Midbrain (tissue), 1 donor: Measurements from ENCODE around the gene NET1.

Source experiments
- DNase-seq: peaks from one replicate; lab custom pipeline; 2025; lab: John Stamatoyannopoulos, UW

The NET1 gene

GRCh38 chr10:5502061-5502521, 89.7 kb downstream of the NET1 start:
- no peak for DNase-seq

GRCh38 chr10:5502571-5503476, 90.5 kb downstream of the NET1 start:
- DNase-seq, result no peak

GRCh38 chr10:5503477-5503835, 91.1 kb downstream of the NET1 start:
- DNase-seq, result no peak

- DNase-seq, result no peak
Observed at GRCh38 chr10:5504146-5505072, 92.1 kb downstream of the NET1 start.

- no peak for DNase-seq
Observed at GRCh38 chr10:5506246-5506645, 93.9 kb downstream of the NET1 start.

GRCh38 chr10:5506751-5507648, 94.6 kb downstream of the NET1 start:
- no peak for DNase-seq

GRCh38 chr10:5507649-5508131, 95.3 kb downstream of the NET1 start:
- no peak for DNase-seq

GRCh38 chr10:5508161-5508604, 95.8 kb downstream of the NET1 start:
- no peak for DNase-seq
